Measurements from ENCODE around the gene VAV2. TPM values are rescaled to one million over a fixed set of nuclear protein-coding genes. Genes with fewer than 3 reads are reported as not detected.

Gene VAV2
- total and polyA plus RNA-seq, 2 experiments from 2014 or later: 8.1 to 28.9 TPM

DNA sequence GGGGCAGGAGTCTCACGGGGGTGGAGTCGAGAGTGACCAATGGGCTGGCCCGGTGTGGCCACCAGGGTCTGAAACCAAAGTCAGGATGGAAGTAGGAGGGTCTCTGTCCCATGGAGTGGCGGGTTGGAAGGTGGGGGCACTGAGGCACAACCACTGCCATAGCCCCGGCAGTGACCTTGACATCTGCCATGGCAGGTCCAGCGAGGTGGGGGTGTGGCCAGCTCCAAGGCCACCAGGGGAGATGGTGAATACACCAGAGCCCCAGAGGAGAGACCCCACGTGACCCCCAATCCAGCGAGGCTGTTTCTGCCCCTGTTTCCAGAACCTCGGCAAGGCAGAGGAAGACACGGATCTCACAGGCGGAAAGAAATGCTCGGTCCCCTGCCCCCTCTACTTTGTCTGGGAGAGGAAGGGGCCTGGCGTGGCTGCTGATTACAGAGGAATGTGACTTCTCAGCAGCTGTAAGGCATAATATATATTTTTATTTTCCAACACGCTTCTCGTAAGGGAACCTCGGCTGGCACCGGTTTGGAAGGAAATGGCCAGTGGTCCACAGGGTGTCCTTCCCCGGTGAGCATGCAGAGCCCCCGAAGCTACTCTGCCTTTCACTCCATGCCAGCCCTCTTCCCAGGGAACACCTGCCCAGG is 148.2 kb downstream of the VAV2 start (continued):
- TF ChIP-seq, protein P1, sequence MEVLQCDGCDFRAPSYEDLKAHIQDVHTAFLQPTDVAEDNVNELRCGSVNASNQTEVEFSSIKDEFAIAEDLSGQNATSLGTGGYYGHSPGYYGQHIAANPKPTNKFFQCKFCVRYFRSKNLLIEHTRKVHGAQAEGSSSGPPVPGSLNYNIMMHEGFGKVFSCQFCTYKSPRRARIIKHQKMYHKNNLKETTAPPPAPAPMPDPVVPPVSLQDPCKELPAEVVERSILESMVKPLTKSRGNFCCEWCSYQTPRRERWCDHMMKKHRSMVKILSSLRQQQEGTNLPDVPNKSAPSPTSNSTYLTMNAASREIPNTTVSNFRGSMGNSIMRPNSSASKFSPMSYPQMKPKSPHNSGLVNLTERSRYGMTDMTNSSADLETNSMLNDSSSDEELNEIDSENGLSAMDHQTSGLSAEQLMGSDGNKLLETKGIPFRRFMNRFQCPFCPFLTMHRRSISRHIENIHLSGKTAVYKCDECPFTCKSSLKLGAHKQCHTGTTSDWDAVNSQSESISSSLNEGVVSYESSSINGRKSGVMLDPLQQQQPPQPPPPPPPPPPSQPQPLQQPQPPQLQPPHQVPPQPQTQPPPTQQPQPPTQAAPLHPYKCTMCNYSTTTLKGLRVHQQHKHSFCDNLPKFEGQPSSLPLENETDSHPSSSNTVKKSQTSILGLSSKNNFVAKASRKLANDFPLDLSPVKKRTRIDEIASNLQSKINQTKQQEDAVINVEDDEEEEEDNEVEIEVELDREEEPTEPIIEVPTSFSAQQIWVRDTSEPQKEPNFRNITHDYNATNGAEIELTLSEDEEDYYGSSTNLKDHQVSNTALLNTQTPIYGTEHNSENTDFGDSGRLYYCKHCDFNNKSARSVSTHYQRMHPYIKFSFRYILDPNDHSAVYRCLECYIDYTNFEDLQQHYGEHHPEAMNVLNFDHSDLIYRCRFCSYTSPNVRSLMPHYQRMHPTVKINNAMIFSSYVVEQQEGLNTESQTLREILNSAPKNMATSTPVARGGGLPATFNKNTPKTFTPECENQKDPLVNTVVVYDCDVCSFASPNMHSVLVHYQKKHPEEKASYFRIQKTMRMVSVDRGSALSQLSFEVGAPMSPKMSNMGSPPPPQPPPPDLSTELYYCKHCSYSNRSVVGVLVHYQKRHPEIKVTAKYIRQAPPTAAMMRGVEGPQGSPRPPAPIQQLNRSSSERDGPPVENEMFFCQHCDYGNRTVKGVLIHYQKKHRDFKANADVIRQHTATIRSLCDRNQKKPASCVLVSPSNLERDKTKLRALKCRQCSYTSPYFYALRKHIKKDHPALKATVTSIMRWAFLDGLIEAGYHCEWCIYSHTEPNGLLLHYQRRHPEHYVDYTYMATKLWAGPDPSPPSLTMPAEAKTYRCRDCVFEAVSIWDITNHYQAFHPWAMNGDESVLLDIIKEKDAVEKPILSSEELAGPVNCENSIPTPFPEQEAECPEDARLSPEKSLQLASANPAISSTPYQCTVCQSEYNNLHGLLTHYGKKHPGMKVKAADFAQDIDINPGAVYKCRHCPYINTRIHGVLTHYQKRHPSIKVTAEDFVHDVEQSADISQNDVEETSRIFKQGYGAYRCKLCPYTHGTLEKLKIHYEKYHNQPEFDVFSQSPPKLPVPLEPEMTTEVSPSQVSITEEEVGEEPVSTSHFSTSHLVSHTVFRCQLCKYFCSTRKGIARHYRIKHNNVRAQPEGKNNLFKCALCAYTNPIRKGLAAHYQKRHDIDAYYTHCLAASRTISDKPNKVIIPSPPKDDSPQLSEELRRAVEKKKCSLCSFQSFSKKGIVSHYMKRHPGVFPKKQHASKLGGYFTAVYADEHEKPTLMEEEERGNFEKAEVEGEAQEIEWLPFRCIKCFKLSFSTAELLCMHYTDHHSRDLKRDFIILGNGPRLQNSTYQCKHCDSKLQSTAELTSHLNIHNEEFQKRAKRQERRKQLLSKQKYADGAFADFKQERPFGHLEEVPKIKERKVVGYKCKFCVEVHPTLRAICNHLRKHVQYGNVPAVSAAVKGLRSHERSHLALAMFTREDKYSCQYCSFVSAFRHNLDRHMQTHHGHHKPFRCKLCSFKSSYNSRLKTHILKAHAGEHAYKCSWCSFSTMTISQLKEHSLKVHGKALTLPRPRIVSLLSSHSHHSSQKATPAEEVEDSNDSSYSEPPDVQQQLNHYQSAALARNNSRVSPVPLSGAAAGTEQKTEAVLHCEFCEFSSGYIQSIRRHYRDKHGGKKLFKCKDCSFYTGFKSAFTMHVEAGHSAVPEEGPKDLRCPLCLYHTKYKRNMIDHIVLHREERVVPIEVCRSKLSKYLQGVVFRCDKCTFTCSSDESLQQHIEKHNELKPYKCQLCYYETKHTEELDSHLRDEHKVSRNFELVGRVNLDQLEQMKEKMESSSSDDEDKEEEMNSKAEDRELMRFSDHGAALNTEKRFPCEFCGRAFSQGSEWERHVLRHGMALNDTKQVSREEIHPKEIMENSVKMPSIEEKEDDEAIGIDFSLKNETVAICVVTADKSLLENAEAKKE (CRISPR knock-in tag; IDR thresholded peaks at IDR 0.05): no peak

DNA sequence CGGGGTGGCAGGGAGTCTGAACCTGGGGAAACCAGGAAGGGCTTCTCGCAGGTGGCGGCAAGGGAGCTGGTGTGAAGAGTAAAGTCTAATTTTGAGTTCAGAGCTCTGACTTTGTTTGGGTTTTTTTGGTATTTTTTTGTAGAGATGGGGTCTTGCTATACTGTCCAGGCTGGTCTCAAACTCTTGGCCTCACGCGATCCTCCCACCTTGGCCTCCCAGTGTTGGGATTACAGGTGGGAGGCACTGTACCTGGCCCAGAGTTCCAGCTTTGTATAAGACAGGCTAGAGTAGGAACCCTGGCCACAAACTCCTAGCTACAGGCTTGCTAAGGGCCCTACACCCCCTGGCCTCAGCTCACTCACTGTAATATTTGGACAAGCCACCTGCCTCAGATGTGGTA is 148.9 kb downstream of the VAV2 start:
- no peaks in the 10 kb centered on the region for H3K36me3 Mint-ChIP-seq (ENCODE audit: low read depth)
- ATAC-seq (no peak), DNase-seq (ENCODE audit: low spot score) (no peak)
- H3F3A ChIP-seq (replicated peaks; ENCODE audit: low read depth): 0 out of 2 replicates have a peak, but pooled peaks cover 2% of the 10 kb centered on the region
- H3K36me3 ChIP-seq (ENCODE audit: insufficient read depth): no peaks in the 10 kb centered on the region
- no peak overlapping the region for H3K4me2 ChIP-seq
- no peak overlapping the region for H3K4me3 ChIP-seq
- peaks cover 8% of the 10 kb centered on the region for H3K4me1 ChIP-seq (ENCODE audit: insufficient read depth)
- H3K27me3 Mint-ChIP-seq (ENCODE audit: insufficient read depth, low read depth, poor library complexity): peaks cover 21% of the 10 kb centered on the region
- H3K27me3 ChIP-seq (ENCODE audit: insufficient read depth): no peaks in the 10 kb centered on the region
- H3K27ac Mint-ChIP-seq: no peak overlapping the region; the same call in 1 of the 2 replicates
- H4K20me1 ChIP-seq (replicated peaks; ENCODE audit: insufficient read depth): peaks cover 7% of the 10 kb centered on the region
- H3K9me2 ChIP-seq (ENCODE audit: insufficient read depth): no peaks in the 10 kb centered on the region
- peaks cover 12% of the 10 kb centered on the region for H3K79me2 ChIP-seq (replicated peaks; ENCODE audit: insufficient read depth)
- H3K4me1 Mint-ChIP-seq: peaks cover 34% of the 10 kb centered on the region
- H3K4me3 Mint-ChIP-seq: no peak overlapping the region
- no peak overlapping the region for H2AFZ ChIP-seq
- no peaks in the 10 kb centered on the region for H3K9me3 Mint-ChIP-seq
- no peak overlapping the region for H3K27ac ChIP-seq (ENCODE audit: low read depth)
- TF ChIP-seq EZH2phosphoT487 (IDR thresholded peaks at IDR 0.05; ENCODE audit: unreplicated experiment) (no peak), STAT1 (IDR thresholded peaks at IDR 0.05; ENCODE audit: unreplicated experiment) (no peak)

All from GM23338 (cell line).